Nephron (organoid): ENCODE data around the gene GADD45B.

Experiments used
- H3K27ac Mint-ChIP-seq, 3 experiments: 2 replicates each; pipeline ENCODE4 v1.8.0; 2020; ENCODE audit warnings: mixed read lengths in 3 of 3, mild to moderate bottlenecking in 2 of 3, moderate library complexity in 1 of 3
- H3K27me3 Mint-ChIP-seq: 2 replicates; pipeline ENCODE4 v1.8.0; 2021; ENCODE audit warnings: low read depth, mild to moderate bottlenecking, moderate library complexity, mixed read lengths
- H3K36me3 Mint-ChIP-seq: 2 replicates; pipeline ENCODE4 v1.8.0; 2020; ENCODE audit warnings: low read depth, mixed read lengths
- H3K4me1 Mint-ChIP-seq: 2 replicates; pipeline ENCODE4 v1.8.0; 2020; ENCODE audit warnings: mixed read lengths
- H3K4me3 Mint-ChIP-seq, 3 experiments: 2 replicates each; pipeline ENCODE4 v1.8.0; 2020; ENCODE audit warnings: mild to moderate bottlenecking in 3 of 3, mixed read lengths in 3 of 3, moderate library complexity in 2 of 3
- H3K9me3 Mint-ChIP-seq: 2 replicates; pipeline ENCODE4 v1.8.0; 2020; ENCODE audit warnings: mixed read lengths
- TF ChIP-seq, protein P1 (sequence below), 3 experiments: fragments of 200-600 bp; sonication (generic); IDR thresholded peaks; one replicate each; pipeline ENCODE4 v1.5.0; 2021; ENCODE audit warnings: antibody characterized with exemption in 3 of 3; ENCODE audit not compliant: unreplicated experiment in 3 of 3

The GADD45B gene

DNA sequence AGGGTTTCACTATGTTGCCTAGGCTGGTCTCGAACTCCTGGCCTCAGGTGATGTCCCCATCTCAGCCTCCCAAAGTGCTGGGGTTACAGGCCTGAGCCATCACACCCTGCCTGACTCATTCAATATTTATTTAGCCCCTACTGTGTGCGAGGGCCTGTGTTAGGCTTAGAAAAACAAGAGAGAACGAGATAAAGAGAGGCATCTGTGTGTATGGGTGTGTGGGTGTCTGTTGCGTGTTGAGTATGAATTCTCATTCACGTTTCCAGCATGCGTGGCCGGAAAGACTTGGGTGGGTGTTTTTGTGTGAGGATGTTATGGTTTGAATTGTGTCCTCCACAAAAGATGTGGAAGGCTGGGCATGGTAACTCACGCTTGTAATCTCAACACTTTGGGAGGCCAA lies 9.5 kb downstream of the GADD45B start:
- Mint-ChIP-seq H3K27ac (no peak overlapping the region), H3K4me1 (no peaks in the 10 kb centered on the region)

DNA sequence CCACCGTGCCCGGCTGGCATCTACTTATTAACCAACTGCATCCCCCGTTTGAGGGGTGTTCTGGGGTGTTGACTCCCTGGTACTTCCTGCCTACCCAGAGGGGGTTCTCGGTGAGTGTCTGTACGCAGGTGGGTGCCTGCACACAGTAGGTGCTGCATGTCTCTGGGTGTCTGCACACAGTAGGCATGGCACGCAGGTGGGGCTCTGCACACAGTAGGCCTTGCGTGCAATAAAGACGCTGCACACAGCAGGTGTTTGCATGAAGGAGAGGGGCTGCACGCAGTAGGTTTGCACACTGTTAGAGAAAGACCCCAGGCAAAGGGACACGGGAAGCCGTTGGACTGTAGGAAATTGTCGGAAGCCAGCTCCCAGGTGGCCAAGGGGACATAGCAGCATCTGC lies 11.2 kb downstream of the GADD45B start:
- TF ChIP-seq, protein P1, sequence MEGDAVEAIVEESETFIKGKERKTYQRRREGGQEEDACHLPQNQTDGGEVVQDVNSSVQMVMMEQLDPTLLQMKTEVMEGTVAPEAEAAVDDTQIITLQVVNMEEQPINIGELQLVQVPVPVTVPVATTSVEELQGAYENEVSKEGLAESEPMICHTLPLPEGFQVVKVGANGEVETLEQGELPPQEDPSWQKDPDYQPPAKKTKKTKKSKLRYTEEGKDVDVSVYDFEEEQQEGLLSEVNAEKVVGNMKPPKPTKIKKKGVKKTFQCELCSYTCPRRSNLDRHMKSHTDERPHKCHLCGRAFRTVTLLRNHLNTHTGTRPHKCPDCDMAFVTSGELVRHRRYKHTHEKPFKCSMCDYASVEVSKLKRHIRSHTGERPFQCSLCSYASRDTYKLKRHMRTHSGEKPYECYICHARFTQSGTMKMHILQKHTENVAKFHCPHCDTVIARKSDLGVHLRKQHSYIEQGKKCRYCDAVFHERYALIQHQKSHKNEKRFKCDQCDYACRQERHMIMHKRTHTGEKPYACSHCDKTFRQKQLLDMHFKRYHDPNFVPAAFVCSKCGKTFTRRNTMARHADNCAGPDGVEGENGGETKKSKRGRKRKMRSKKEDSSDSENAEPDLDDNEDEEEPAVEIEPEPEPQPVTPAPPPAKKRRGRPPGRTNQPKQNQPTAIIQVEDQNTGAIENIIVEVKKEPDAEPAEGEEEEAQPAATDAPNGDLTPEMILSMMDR (IDR thresholded peaks at IDR 0.05; ENCODE audit: unreplicated experiment in 3 of 3) = no peak
- Mint-ChIP-seq H3K36me3 (no peaks in the 10 kb centered on the region), H3K4me1 (peaks cover 6% of the 10 kb centered on the region), H3K27me3 (peaks cover 32% of the 10 kb centered on the region), H3K4me3 (no peak overlapping the region), H3K9me3 (peaks cover 8% of the 10 kb centered on the region), H3K27ac (no peak overlapping the region)

More for the DNA sequence above, 9.5 kb downstream of the GADD45B start:
- TF ChIP-seq, protein P1 (IDR thresholded peaks at IDR 0.05; ENCODE audit: unreplicated experiment in 3 of 3) = no peak
- Mint-ChIP-seq H3K27me3 (peaks cover 40% of the 10 kb centered on the region), H3K9me3 (peaks cover 8% of the 10 kb centered on the region), H3K4me3 (no peak overlapping the region), H3K36me3 (no peaks in the 10 kb centered on the region)

- peaks cover 8% of the 10 kb centered on the region for H3K9me3 Mint-ChIP-seq
- TF ChIP-seq, protein P1 (IDR thresholded peaks at IDR 0.05; ENCODE audit: unreplicated experiment in 3 of 3) = no peak
- no peak overlapping the region for H3K4me3 Mint-ChIP-seq
These were observed 11.9 kb downstream of the GADD45B start for GRCh38 chr19:2487842-2488241.

DNA sequence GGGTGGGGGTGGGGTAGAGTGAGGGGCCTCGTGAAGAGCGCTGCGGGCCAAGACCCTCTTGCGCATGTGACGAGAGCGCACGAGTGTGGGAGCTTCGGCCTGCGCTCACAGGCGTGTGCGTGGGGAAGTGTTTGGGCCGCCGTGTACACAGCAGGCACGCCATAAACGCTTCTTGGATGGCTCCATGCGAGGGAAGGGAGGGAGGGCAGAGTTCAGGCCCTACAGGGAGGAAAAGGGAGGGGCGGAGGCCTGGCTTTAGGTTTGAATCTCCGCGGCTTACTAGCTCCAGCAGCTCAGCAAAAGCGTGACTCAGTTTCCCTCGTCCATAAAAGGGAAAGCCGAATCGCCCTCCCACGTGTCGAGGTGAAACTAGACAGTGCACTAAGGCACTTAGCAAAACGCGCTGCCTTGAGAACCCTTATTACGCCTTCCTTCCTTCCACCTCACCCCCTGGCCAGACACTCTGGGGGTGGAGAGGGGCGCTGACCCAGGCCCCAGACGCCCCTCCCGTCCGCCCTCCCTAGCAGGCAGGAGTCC lies 12.5 kb downstream of the GADD45B start:
- Mint-ChIP-seq H3K36me3 (no peaks in the 10 kb centered on the region), H3K27me3 (peaks cover 32% of the 10 kb centered on the region), H3K4me3 (no peak overlapping the region), H3K4me1 (peaks cover 7% of the 10 kb centered on the region), H3K9me3 (peaks cover 5% of the 10 kb centered on the region), H3K27ac (no peak overlapping the region)
- TF ChIP-seq, protein P1 (IDR thresholded peaks at IDR 0.05; ENCODE audit: unreplicated experiment in 3 of 3) = no peak

More at GRCh38 chr19:2487842-2488241, 11.9 kb downstream of the GADD45B start:
- H3K27me3 Mint-ChIP-seq = peaks cover 32% of the 10 kb centered on the region
- peaks cover 6% of the 10 kb centered on the region for H3K4me1 Mint-ChIP-seq
- no peak overlapping the region for H3K27ac Mint-ChIP-seq
- H3K36me3 Mint-ChIP-seq = no peaks in the 10 kb centered on the region

DNA sequence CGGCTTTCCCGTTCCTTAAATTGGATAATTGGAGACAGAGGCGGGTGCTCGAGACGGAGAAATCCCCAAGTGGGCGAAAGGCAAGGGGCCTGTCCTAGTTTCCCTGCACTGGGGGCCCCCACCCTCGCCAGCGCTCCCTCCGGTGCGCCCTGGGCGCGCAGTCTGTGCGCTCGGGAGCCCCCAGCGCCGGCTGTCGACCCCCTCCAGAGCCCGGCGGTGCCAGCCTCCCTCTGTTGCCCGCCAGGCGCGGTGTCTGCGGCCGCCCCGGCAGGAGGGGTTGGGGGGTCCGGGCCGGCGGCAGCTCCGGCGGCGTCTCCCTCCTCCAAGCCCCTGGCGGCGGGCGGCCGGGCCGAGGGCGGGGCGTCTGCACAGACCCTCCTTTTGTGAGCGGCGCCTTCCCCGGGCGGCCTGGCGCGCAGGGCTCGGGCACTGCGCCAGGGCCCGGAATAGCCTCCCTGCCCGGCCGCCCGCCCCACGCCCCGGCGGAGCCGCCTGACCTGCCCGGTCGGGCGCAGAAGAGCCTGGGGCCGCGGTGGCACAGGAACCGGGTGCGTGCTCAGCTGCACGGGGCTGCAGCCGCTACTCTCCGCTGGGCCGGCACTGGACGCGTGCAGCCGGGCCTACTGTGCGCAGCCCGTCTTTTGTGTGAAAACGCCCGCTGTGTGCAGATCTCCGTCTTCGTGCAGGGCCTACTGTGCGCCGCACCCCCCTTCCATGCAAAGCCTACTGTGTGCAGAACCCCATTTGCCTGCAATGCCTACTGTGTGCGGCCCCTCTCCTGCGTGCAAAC lies 13.2 kb downstream of the GADD45B start:
- Mint-ChIP-seq H3K4me3 (peak overlapping the region; percentile 58 to 68 (median 63)), H3K4me1 (peaks cover 14% of the 10 kb centered on the region), H3K27ac (peak overlapping the region in 1 of 3 experiments; percentile 15), H3K36me3 (no peaks in the 10 kb centered on the region), H3K27me3 (peaks cover 28% of the 10 kb centered on the region), H3K9me3 (no peaks in the 10 kb centered on the region)
- TF ChIP-seq, protein P1 (IDR thresholded peaks at IDR 0.05; ENCODE audit: unreplicated experiment in 3 of 3) = no peak
